Urinary bladder (tissue), 4 donors: ENCODE measurements around the gene DYNLT3. TPM values are rescaled to one million over a fixed set of nuclear protein-coding genes. Genes with fewer than 3 reads are reported as not detected.

ENCODE experiments used
- DNase-seq: peaks from one replicate; pipeline ENCODE4 v3.0.0-alpha.2; 2015; ENCODE audit errors: extremely low spot score
- H3K27ac ChIP-seq: one replicate; pipeline ENCODE4 v1.5.1; 2013; ENCODE audit warnings: low read depth, mild to moderate bottlenecking, moderate library complexity
- H3K36me3 ChIP-seq: one replicate; pipeline ENCODE4 v1.6.1; 2013; ENCODE audit warnings: mild to moderate bottlenecking, moderate library complexity; ENCODE audit not compliant: insufficient read depth
- H3K4me1 ChIP-seq: one replicate; pipeline ENCODE4 v1.6.1; 2013; ENCODE audit warnings: mild to moderate bottlenecking, moderate library complexity; ENCODE audit not compliant: insufficient read depth
- H3K4me3 ChIP-seq: one replicate; pipeline ENCODE4 v1.5.1; 2013; ENCODE audit warnings: low read depth, low read length
- WGBS: extraction: QIAGEN DNeasy Blood & Tissue Kit; methylation state at CpG from one replicate; pipeline ENCODE4 v1.1.7; 2013; 5-methylcytosine and 5-hydroxymethylcytosine counted together
- polyA plus RNA-seq: library from polyadenylated mRNA; stranded (reverse); fragments of 200-250 nt; gene quantifications from one replicate; pipeline ENCODE4 v1.2.3, GENCODE V29; 2013
- total RNA-seq: library from RNA; depleted of rRNA; stranded (reverse); fragments of >200 nt; gene quantifications from one replicate; pipeline ENCODE4 v1.2.3, GENCODE V29; 2014
- donor health status: healthy with polysubstance abuse.
- donor health status: healthy.

DYNLT3 gene, protein sequence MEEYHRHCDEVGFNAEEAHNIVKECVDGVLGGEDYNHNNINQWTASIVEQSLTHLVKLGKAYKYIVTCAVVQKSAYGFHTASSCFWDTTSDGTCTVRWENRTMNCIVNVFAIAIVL
- 50.8 TPM for total RNA-seq
- polyA plus RNA-seq: 39.7 TPM

DNA sequence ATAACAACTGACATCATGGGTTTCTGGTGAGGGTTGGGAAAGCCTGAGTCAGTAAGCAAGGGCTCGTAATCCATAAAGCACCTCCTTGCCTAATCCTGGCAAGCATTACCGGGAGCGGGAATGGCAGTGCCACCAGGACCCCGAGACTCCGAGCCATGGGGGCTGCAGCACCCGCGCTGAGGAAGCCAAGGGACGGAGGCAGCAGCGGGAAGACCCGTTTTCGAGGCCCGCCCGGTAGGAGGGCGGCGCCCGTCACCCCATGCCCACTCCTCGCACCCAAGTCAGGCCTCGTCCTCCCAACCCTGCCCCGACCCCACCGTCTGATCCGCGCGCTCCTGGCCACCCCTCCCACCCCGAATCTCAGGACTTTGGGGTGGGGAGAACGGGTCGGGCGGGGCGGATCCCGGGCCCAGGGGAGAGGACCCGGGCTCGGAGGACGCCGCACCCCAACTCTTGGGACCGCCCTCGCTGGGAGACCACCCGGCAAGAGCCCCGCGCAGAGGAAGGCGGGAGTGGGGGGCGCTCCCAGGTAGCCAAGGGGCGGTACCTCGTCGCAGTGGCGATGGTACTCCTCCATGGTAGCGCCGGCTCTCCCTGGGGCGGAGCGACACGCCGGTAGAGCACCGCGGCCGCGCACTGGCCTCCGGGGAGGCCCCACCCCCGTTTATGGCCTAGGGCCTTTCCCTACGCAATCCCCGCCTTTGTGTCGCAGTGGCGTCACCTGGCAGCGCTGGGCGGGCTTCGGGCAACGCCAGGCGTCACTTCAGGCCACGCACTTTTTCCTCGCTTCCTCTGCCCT, at the start of gene DYNLT3:
Gene DYNLT3 (minus strand): TSS at position 638 of the 799 bp plus-strand sequence. CDS start 61 bp downstream, at position 577.
- H3K27ac ChIP-seq: peak within 1 kb of the TSS; percentile 92
- DNase-seq: no peak
- H3K36me3 ChIP-seq: no peaks in the 10 kb centered on the region
- H3K4me1 ChIP-seq: no peaks in the 10 kb centered on the region
- peak within 1 kb of the TSS; percentile 71 for H3K4me3 ChIP-seq
- under 1% methylated on average over 67 of the region's 67 CpGs for WGBS

DNA sequence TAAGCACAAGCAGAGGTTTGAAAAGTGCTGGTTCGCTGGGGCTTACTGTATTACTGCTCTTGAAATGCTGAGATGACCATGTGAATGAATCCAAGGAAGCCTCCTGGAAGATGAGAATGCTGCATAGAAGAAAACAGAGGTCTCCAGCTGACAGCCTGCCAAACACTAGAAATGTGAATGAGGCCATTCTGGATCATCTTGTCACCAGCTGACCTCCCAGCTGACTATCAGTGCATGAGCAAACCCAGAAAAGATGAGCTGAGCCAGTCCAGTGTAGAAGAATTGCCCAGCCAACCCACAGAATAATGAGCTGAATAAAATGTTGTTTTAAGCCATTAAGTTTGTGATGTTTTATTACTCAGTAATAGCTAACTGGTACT, 49.1 kb upstream of the DYNLT3 start:
- WGBS: 60% methylated on average over 1 of the region's 1 CpG
- H3K27ac ChIP-seq: no peak overlapping the region
- H3K36me3 ChIP-seq: no peaks in the 10 kb centered on the region
- H3K4me1 ChIP-seq: no peaks in the 10 kb centered on the region
- H3K4me3 ChIP-seq: no peak overlapping the region
- no peak for DNase-seq

DNA sequence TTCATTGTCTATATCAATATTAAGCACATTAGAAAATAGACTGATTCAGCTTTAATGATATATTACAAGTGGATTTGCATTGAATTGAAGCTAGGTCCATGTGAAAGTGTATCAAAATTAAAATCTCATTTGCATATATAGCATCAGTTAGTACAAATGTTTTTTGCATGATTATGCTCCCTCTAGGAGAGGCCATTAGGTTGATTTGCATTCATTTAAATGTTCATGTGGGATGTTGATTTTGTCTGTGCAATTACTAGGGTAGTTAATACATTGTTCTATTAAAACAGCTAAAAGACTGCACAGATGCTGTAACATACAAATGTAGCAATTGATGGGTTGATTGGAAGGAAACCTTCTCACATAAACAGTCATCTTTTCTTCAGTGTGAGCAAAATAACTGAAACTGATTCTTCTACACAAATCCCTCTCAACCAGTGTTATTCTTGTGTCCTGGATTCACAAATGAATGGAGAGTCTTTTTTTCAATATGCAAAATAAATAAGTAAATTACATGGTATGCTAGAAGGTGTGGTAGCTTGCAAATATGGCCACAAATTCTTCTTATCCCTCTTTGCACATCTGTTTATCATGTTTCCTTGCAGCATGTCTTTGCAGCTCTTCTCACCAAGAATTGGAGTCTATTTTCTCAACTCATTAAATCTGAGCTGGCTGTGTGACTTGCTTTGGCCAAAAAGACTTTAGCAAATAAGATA, 48.6 kb upstream of the DYNLT3 start:
- no peak for DNase-seq
- Histone ChIP-seq H3K4me1 (no peaks in the 10 kb centered on the region), H3K27ac (no peak overlapping the region), H3K4me3 (no peak overlapping the region), H3K36me3 (no peaks in the 10 kb centered on the region)

DNA sequence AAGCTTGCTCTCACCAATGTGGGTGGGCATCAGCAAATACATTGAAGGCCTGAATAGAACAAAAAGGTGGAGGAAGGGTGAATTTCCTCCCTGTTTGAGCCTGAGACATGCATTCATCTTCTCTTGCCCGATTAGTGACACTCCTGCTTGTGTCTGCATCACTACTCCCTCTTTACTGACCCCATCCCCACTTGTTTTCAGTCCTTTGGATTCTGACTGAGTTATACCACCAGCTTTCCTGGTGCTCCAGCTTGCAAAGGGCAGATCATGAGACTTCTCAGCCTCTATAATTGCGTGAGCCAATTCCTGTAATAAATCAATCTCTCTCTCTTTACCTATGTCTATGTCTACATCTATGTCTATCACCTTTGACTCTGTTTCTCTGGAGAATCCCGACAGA, 47.4 kb upstream of the DYNLT3 start:
- Histone ChIP-seq H3K27ac (no peak overlapping the region), H3K4me1 (no peaks in the 10 kb centered on the region), H3K36me3 (no peaks in the 10 kb centered on the region), H3K4me3 (no peak overlapping the region)
- 41% methylated on average over 3 of the region's 3 CpGs for WGBS
- DNase-seq: no peak

DNA sequence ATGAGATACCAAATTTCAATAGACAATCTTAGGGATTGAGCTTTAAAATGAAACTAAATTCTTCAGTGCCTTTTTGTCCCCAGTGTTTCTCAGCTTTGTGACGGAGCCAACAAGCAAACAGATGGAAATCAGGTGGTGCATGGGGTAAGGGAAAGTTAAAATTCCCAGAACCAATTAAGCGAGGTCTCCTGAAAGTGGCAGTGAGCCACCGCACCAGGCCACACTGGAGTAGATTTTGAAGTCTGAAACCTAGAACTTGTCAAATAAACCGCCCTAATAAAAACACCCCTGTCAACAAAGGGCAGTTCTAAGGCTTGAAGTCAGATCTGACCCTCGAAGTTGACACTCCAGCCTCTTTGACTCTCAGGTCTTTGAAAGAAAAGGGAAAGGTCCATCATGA, 40.6 kb upstream of the DYNLT3 start:
- 88% methylated on average over 5 of the region's 5 CpGs for WGBS
- Histone ChIP-seq H3K4me3 (no peak overlapping the region), H3K27ac (no peak overlapping the region), H3K4me1 (no peaks in the 10 kb centered on the region), H3K36me3 (no peaks in the 10 kb centered on the region)
- no peak for DNase-seq

DNA sequence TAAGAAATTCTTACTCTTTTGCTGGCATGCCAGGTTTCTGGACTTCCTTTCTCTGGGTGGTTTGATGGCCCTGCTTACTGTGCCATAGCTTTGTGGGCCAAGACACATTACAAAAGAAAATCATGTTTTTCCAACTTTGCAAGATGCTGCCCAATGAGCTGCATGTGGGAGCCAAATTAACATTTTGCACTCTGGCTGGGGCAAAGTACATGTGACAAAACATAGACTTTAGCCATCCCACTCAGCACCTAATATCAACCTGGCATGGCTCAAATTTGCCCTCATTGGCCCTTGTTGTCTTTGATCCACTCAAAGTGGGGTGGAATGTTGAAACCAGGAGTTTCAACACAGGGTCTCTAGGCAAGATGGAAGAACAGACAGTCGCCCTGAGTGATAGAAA, 40.0 kb upstream of the DYNLT3 start:
- DNase-seq: no peak
- 96% methylated on average over 1 of the region's 1 CpG for WGBS
- Histone ChIP-seq H3K36me3 (no peaks in the 10 kb centered on the region), H3K4me3 (no peak overlapping the region), H3K27ac (no peak overlapping the region), H3K4me1 (no peaks in the 10 kb centered on the region)

DNA sequence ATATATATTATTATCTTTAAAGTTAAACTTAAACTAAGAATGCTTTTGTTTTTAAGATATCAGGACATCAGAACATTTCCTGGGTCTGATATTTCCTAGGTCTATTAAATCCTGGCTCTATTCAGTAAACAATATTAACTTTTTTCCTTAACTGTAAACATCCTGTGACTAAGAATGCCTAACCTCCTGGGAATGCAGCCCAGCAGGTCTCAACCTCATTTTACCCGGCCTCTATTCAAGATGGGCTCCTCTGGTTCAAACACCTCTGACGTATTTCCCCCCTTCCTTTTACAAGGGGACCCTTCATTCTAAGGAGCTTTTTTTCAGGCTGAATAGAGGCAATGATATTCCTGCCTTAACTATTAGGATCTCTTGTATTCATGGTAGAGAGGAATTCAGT, 35.8 kb upstream of the DYNLT3 start:
- DNase-seq: no peak
- H3K4me3 ChIP-seq: no peak overlapping the region
- no peaks in the 10 kb centered on the region for H3K36me3 ChIP-seq
- no peak overlapping the region for H3K27ac ChIP-seq
- no peaks in the 10 kb centered on the region for H3K4me1 ChIP-seq
- WGBS: 48% methylated on average over 2 of the region's 2 CpGs

DNA sequence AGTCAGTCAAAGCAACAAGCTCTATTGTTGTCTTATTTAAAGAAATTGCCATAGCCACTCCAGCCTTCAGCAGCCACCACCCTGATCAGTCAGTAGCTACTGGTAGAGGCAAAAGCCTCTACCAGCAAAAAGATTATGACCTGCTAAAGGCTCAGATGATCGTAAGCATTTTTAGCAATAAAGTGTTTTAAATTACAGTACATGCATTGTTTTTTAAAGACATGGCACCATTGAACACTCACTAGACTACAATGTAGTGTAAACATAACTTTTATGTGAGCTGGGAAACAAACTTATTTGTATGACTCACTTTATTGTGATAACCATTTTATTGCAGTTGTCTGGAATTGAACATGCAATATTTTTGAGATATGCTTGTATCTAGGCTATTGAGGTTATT, 32.3 kb upstream of the DYNLT3 start:
- DNase-seq: no peak
- 69% methylated on average over 1 of the region's 1 CpG for WGBS
- Histone ChIP-seq H3K4me1 (no peaks in the 10 kb centered on the region), H3K36me3 (no peaks in the 10 kb centered on the region), H3K27ac (no peak overlapping the region), H3K4me3 (no peak overlapping the region)

DNA sequence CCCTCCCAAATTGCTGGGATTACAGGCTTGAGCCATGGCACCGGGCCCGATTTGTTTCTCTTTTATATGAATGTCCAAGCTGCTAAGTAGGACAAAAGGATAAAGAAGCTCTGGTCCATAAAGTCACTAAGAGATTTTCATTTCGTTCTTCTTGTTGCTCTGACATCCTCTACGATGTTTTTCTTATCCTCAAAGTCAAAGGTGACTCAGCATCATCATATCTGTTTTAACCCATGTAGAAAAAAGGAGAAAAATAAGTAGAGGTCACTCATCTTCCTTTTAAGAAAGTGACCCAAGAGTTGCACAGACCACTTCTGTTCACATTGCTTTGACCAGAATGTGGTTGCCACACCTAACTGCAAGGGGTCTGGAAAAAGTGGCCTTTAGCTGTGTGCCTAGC, 29.3 kb upstream of the DYNLT3 start:
- Histone ChIP-seq H3K4me1 (no peaks in the 10 kb centered on the region), H3K4me3 (no peak overlapping the region), H3K36me3 (no peaks in the 10 kb centered on the region), H3K27ac (no peak overlapping the region)
- WGBS: 84% methylated on average over 4 of the region's 4 CpGs
- no peak for DNase-seq

DNA sequence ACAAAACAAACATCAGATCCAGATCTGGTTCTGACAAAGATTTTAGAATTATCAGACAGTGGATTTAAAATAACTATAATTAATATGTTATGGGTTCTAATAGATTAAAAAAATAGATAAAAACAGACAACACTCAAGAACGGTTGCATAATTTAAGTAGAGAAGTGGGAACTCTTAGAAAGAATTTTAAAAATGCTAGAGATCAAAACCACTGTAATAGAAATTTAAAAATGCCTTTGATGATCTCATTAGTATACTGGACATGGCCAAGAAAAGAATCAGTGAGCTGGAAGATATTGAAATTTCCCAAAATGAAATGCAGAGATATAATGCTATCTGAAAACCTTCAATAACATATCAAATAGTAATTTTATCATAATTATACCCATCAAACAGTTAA, 28.3 kb upstream of the DYNLT3 start:
- no peak overlapping the region for H3K4me3 ChIP-seq
- H3K27ac ChIP-seq: no peak overlapping the region
- no peak for DNase-seq
- no peaks in the 10 kb centered on the region for H3K4me1 ChIP-seq
- 48% methylated on average over 1 of the region's 1 CpG for WGBS
- no peaks in the 10 kb centered on the region for H3K36me3 ChIP-seq

DNA sequence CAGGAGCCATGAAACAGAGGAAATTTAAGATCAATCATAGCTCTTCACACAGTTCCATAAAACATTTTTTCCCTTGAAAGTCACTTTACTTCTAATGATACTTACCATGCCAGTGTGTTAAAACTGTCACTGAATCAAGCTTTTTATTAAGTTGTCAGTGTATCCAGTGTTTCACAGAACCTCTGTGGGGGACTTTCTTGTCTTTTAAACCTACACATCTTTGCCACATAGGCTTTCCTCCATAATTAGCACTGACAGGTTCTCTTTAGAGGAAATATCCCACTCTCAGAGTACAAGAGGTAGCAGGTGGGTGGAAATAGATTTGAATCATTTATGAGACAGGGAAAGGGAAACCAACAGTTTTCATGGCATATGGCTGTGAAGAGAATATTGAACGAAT, 25.8 kb upstream of the DYNLT3 start:
- no peaks in the 10 kb centered on the region for H3K36me3 ChIP-seq
- 77% methylated on average over 1 of the region's 1 CpG for WGBS
- H3K4me3 ChIP-seq: no peak overlapping the region

DNA sequence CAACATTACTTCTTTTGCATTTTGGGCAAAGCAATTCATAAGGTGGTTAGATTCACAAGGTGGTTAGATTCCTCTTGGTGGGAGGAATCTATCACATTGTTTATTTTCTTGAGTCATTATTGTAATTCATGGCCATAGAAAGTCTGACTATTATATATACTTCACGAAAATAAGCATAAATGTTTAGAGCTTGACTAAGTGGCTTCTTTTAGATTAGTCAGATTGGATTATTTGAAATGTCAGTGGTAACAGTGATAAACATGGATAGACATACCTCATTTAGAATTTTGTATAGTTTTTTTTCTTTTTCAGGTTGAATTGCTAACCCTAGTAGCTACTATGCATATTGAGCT, 24.9 kb upstream of the DYNLT3 start:
- DNase-seq: no peak
- no peak overlapping the region for H3K27ac ChIP-seq
- H3K36me3 ChIP-seq: no peaks in the 10 kb centered on the region
- no peaks in the 10 kb centered on the region for H3K4me1 ChIP-seq
- H3K4me3 ChIP-seq: no peak overlapping the region
- WGBS: 36% methylated on average over 1 of the region's 1 CpG

More for the DNA sequence above, 25.8 kb upstream of the DYNLT3 start:
- H3K27ac ChIP-seq: no peak overlapping the region
- no peaks in the 10 kb centered on the region for H3K4me1 ChIP-seq
- DNase-seq: no peak

DNA sequence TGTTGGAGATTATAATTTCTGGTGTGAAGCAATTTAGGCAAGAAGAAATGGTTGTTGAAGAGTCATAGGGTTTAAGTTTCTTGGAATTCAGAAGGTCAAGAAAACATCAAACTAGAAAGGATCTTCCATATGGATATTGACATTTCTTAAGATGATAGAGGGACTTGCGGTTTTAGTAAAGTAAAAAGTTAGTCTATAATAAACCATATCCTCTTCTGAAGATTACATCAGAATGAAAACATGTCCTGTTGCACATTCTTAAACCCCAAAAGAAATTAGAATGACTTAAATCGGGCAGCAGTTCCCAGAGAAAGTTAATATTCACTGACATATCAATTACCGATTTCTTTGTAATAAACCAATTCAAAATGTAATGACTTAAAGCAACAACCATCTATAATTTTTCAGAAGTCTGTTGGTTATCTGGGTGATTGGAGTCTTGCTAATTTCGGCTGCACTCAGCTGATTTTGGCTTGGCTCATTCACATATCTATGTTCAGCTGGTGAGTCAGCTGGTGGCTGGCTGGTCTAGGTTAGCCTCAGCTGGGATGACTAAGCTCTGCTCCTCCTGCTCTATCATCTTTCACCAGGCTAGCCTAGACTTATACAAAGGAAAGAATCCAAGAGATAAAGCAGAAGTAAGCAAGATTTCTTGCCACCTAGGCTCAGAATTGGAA, 24.4 kb upstream of the DYNLT3 start:
- Histone ChIP-seq H3K36me3 (no peaks in the 10 kb centered on the region), H3K4me3 (no peak overlapping the region), H3K27ac (no peak overlapping the region), H3K4me1 (no peaks in the 10 kb centered on the region)
- DNase-seq: no peak
- WGBS: 47% methylated on average over 4 of the region's 4 CpGs
